LNCAP (cell line): Measurements from ENCODE around the gene ANKRD31.

Experiments
- TF ChIP-seq, protein P1 (sequence below): fragments of 450-650 bp; IDR thresholded peaks from 2 replicates; pipeline ENCODE4 v1.5.1; 2017; ENCODE audit warnings: mild to moderate bottlenecking

The ANKRD31 gene

DNA sequence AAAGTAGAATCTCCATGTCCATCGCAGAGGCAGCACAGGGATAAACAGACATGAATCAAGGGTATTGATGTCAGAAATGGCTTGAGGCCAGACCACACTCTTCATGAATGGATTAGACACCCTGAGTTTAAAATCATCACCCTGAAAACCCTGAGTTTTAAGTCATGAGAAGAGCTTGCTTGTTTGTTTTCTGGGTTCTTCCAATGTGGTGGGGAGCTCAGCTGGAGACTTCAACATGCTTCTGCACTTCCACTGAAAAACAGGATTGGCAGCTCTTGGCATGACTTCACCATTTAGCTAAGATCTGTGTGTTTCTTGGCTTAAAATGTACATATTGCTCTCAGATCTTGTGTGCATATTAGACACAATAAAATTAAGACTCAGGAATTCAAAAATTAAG, 194.2 kb downstream of the ANKRD31 start:
- TF ChIP-seq, protein P1, sequence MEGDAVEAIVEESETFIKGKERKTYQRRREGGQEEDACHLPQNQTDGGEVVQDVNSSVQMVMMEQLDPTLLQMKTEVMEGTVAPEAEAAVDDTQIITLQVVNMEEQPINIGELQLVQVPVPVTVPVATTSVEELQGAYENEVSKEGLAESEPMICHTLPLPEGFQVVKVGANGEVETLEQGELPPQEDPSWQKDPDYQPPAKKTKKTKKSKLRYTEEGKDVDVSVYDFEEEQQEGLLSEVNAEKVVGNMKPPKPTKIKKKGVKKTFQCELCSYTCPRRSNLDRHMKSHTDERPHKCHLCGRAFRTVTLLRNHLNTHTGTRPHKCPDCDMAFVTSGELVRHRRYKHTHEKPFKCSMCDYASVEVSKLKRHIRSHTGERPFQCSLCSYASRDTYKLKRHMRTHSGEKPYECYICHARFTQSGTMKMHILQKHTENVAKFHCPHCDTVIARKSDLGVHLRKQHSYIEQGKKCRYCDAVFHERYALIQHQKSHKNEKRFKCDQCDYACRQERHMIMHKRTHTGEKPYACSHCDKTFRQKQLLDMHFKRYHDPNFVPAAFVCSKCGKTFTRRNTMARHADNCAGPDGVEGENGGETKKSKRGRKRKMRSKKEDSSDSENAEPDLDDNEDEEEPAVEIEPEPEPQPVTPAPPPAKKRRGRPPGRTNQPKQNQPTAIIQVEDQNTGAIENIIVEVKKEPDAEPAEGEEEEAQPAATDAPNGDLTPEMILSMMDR, result no peak

DNA sequence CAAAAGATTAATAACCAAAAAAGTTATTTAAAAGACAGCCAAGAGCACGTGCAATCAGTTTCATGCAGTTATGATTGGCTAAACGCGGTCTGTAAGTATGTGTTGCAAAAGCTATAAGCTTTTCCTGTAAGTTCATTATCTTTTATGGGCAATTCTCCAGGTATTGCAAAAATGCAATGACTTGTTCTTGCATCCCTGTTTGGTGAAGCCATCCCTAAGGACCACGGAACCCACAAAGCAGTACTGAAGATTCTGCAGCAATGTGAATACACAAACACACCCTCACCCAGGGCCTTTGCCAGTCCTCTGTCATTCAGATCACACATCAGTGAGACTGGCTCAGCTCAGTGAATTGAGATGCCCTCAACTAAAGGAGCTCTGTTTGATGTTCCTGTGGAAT, 195.7 kb downstream of the ANKRD31 start:
- TF ChIP-seq, protein P1, result no peak

DNA sequence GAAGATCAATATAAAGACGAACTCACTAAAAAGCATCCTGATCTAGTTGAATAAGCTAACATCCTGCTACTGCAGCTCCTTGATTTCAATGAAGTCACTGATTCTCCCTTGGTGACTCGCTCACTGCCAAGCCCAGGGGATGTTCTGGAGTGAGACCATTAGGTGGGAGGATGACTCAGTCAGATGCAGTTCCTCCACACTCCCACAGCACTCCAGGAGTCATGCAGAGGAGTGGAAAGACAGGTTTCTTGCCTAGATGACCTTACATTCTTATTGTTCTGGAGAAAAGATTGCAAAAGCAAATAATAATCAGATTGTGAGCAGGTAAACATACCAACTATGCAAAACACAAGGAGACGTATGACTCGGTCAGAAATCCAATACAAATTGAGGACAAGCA, 199.6 kb downstream of the ANKRD31 start:
- TF ChIP-seq, protein P1, result no peak

- TF ChIP-seq, protein P1, result no peak
These were observed 202.4 kb downstream of the ANKRD31 start for GRCh38 chr5:75034137-75034739.

GRCh38 chr5:75031366-75031765, 205.3 kb downstream of the ANKRD31 start:
- TF ChIP-seq, protein P1, result no peak

- TF ChIP-seq, protein P1, result no peak
These were observed 208.6 kb downstream of the ANKRD31 start for GRCh38 chr5:75028090-75028489.

GRCh38 chr5:75023368-75024159, 213.1 kb downstream of the ANKRD31 start:
- TF ChIP-seq, protein P1, result no peak
